HG03439 (cell line): ENCODE data around the gene DDX49.
"Not testable (repeated sequence)": the region's sequence is repeated elsewhere in the genome, so short reads cannot be mapped to it uniquely, and the experiment has no call there.

ENCODE experiments used
- ATAC-seq: cut with Tn5 transposase; IDR thresholded peaks from one replicate; pipeline ENCODE4 v1.9.1; 2021; ENCODE audit warnings: mild to moderate bottlenecking, moderate library complexity; ENCODE audit not compliant: unreplicated experiment

The DDX49 gene

DNA sequence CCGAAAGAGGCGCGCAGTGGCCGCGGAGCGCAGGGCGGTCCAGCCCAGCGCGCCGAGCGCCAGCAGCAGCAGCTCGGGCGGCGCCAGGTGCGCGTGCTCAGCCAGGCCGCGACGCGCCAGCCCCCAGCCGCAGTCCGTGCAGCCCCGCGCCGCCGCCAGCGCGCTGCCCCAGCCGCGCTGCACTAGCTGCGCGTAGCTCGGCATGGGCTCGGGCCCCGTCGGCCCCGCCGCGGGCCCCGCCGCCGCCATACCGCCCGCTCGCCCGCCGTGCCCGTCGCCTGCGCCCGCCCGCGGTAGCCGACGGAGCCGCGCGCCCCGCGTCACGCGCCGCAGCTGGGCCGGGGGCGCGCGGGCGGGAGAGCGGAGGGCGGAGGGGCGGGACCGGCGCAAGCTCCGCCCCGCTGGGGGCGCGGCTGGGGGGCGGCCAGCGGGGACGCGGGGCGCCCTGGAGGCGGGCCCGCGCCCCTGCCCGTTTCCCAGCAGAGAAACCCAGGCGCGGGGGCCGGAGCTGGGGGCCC, 23.6 kb upstream of the DDX49 start, which contains the start of gene CERS1:
Gene CERS1, minus strand, starts transcription at position 335 of the 518 bp plus-strand sequence. Its CDS starts 86 bp downstream, at position 249.
- no peak for ATAC-seq

DNA sequence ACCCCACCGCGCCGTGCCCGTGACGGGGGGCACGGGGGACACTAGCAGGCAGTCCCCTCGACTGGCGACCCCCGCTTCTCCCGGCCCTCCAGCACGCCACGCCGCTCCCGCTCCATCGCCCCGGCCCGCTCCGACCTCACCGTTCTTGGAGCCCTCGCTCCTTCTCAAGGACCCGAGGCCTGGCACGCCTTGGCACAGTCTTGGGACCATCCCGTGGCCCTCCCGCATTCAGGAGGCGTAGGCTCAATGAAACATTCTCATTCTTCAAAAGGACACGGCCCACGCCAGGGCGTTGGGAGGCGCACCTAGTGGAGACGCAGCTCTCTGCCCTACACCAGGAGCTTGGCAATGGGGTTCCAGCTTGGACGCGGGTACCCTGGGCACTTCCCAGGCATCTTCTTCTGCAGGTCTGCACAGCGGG, 23.1 kb upstream of the DDX49 start:
- ATAC-seq = no peak

DNA sequence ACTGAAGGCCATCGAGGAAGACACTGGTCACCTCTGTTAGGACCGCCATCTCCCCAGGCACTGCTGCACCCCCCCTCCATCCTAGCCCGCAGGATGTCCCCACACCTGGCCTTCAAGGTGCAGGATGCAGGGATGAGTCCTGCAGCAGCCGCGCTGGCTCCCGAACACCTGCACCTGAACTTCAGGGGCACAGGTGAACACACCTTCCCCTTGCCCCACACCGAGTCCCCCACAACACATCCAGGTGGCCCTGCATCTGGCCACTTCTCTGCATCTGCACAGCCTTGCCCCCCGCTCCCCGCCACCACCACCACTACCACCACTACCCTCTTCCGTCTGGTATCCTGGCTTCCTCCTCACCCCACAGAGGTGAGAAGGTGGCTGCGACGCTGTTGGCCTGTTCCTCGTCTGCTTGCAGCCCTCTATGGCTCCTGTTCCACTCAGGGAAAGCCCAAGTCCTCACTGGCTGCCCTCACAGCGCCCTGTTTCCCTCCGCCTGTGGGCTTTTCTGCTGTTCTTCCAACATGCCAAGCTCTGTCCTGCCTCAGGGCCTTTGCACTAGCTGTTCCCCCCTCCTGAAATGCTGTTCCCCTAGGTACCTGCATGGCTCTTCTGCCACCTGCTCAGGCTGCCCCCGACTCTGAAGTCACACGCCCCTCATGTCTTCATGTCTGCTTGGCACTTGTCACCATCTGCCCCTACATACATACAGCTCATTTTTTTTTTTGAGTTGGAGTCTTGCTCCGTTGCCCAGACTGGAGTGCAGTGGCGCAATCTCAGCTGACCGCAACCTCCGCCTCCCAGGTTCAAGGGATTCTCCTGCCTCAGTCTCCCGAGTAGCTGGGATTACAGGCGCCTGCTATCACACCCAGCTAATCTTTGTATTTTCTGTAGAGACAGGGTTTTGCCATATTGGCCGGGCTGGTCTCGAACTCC, 22.2 kb upstream of the DDX49 start:
- no peak for ATAC-seq

DNA sequence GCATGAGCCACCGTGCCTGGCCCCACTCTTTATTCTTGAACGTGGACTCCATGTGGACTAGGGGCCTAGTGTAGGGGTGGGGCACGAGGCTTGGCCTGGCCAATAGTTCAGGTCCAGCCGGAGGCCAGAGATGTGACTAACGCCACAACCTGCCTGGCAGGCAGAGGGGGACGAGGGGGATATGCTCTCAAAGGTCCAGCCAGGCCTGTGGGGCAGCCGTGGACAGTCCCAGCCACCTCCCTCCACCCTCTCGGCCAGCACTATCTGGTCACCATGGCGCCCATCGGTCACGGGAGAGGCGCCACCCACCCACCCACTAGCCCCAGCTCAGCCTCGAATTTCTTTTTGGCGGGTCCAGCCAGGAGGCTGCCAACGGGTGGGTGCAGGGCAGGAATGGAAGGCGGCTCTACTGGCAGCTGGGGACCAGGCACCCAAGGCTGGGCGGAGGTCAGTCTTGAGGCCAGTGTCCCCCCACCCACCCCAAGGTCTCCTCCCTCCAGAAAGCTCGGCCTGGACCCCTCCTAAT, 21.4 kb upstream of the DDX49 start:
- ATAC-seq = no peak

DNA sequence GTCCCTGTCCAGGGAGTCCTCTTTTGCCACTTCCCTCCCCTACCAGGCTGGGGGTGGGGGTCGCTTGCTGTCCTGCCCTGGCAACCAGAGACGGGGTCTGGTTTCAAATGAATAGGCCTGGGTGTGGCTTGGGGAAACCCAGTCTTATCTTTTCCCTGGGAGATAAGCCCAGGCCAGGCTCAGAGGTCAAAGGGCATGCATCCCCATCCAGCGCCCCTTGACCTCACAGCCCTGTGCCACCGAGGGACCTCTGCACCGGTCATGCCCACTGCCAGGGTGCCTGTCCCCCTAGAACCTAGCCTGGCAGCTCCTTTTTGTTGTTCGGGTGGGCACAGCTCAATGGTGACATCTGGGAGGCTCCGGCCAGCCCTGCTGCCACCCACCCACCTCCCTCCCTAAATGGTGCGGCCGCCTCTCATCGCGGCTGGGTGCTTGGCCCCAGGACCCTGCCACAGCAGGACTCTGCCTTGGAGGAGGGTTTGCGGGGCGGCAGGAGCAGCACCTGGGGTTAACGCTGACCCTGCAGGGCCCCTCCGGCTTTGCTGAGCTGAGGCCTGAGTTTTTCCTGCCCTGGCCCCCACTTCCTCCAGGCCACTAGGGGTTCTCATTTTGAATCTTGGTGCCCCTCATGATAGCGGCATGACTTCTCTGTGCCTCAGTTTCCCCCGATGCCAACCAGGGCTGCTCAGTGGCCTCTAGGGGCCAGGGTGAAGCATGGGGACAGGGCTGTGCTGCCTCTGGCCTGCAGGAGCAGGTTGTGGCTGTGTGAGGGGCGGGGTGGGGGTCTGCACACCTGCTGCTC, 20.7 kb upstream of the DDX49 start:
- ATAC-seq = no peak

DNA sequence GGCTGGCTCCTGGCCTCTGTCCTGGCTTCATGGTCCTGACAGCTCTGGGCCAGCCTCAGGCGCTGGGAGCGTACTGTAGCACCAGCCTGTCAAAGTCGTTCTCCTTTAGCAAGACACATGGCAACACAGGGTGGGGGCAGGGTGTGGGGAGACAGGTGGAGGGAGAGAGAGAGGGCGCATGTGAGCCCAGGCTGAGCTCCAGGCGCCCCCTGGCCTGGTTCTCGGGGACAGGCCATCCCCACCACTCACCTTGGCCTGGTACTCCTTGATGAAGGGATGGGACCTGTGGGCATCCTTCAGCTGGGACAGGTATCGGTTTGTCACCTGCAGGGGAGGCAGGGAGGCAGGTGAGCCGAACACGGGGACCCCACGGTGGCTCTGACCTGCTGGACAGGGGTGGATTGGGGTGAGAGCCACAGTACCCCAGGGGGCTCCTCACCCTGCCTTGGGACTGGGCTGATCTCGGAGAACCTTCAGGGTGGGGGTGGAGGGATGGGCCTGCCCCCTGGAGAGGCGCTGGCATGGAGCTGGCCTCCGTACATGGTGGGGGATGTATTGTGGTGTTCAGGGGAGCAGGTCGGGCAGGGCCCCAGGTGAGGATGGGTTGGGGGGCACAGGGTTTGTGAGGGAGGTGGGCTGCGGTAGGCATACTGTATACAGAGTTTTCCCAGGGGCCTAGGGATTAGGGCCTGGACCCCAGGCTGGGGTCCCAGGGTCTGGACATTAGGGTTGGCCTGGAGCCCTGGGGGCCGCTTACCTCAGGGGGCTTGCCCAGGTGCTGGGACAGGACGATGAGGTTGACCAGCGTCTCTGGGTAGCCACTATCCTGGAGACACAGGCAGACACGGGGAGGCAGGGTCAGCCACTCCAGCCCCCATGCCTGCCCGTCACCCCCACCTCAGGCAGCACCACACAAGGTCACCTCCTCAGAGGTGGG, 19.6 kb upstream of the DDX49 start:
- ATAC-seq = no peak

DNA sequence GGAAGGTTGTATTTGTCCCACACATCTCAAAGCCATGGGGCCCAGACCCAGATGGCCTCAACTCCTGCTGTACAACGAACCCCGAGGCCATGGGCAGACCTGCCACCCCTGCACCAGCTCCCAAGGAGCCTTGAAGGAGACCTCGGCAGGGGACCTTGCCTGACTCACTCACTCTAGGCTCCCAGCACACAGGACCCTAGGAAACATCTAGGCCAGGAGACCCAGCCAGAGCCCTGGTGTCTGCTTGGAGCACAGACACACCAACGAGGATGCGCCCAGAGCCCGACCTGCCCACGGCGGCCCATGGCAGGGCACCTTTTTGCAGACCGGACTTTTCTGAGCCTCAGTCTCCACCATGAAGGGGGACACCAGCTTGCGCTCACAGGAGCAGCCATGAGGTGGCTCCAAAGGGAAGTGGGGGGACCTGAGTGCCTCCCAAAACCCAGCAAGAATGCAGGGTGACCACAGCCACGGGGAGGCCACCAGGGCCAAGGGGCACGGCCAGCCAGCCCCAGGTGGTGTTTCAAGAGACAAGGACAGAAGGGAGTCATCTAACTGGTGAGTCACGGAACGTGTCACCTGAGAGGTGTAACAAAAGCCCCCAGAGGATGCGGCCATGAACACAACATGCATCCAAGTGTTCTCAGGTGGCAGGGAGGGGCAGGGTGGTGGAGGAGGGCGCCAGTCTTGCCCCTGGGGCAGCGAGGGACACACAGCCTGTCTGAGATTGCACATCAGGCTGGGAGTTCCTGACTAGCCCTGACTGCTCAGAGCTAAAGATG, 18.6 kb upstream of the DDX49 start:
- ATAC-seq = no peak

DNA sequence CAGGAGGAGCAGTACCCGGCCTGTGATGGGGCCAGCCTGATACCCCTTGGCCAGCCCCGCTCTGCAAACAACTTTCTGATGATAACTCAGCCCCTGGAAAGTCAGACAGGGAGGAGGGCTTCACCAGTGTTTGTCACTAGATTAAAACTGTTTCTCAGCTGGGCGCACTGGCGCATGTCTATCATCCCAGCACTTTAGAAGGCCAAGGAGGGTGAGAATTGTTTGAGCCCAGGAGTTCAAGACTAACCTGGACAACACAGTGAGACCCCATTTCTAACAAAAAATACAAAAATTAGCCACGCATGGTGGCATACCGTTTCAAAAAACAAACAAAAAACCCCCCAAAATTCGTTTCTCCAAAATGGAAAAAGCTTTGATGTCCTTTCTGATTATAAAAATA, 18.0 kb upstream of the DDX49 start:
- no peak for ATAC-seq

DNA sequence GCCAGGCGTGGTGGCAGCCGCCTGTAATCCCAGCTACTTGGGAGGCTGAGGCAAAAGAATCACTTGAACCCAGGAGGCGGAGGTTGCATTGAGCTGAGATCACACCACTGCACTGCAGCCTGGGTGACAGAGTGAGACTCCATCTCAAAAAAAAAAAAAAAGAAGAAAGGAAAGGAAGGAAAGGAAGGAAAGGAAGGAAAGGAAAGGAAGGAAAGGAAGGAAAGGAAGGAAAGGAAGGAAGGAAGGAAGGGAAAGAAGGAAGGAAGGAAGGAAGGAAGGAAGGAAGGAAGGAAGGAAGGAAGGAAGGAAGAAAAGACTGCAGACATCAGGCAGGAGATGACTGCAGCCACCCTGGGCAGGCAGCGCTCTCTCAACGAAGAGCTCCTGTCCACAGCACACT, 17.0 kb upstream of the DDX49 start:
- ATAC-seq = not testable (repeated sequence)

DNA sequence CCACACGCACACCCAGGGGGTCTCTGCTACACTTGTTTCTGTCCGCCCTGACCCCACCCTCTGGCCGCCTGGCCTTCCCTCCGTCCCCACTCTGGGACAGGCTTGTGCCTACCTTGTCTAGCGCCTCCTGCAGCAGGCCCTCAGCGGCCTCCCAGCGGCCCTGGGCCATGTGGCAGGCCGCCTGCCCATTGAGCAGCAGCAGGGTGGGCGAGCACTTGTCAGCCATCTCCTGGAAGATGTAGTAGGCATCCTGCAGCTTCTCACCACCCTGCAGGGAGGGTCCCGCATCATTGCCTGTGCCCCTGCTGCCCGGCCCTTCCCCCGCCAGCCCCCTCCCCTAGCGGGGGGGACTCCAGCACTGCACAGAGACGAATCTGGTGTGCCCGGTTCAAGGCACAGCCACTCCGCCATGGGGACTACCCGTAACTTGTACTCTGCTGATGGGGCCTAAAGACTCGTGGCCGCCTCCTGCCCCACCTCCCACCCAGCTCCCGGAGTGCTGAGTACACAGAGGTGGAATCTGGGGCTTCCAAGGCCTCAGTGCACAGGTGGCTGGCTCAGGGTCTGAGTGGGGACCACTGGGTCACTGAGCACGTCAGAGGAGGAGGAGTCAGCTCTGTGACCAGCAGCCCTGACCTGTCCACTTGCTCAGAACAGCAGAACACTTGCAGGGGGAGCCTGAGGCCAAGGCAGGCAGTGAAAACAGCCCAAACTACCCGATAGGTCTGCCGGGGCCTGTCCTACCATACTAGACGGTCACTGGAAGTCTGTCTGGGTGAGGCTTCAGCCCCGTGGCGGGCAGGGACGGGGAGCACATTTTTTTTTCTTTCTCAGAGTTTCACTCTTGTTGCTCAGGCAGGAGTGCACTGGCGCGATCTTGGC, 16.1 kb upstream of the DDX49 start:
- no peak for ATAC-seq

DNA sequence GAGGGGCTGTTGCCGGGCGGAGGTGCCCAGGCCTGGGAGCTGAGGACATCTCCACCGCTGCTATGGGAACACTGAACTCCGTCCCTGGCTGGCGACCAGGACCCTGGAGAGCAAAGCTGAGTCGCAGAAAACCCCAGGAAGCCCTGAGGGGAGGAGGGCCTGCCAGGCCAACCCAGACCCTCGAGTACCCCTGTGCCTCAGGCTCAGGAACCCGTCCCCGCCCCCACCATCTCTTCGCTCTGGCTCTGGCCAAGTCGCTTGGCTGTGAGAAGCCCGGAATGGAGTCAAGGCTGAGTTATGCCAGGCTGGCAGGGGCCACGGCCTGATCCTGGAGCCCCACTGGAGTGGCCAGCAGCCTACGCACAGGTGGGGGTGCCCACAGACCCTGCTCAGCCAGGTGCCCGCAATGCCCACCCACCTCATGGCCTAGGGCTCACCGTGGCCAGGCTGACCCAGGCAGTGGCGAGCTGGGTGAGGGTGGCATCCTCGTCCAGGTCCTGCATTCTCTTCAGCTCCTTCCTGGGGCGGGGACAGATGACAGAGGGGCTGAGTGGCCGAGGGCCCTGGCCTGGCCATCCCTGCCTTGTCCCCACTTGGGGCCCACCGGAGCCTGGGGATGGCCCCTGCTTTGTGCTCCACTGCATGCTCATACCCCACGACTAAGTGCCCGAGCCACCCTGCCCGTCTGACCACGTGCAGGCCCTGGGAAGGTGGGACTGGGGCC, 15.0 kb upstream of the DDX49 start:
- ATAC-seq = no peak

DNA sequence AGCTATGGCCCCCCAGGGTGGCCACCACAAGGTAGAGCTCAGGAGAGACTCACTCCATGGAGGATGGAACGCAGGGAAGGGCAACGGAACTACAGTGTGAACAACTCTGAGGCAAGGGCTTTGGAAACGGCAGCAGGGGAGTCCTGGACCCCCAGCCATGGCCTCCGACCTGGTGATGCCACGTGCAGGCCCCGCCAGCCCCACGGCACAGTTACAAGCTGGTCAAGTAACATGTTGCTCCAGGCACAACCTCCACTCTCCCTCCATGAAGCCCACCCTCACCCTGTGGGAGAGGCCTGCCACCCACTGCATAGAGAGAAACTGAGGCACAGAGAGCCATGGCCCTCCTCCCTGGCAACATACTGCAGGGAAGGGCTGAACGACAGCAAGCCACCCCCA, 14.5 kb upstream of the DDX49 start:
- ATAC-seq = no peak

DNA sequence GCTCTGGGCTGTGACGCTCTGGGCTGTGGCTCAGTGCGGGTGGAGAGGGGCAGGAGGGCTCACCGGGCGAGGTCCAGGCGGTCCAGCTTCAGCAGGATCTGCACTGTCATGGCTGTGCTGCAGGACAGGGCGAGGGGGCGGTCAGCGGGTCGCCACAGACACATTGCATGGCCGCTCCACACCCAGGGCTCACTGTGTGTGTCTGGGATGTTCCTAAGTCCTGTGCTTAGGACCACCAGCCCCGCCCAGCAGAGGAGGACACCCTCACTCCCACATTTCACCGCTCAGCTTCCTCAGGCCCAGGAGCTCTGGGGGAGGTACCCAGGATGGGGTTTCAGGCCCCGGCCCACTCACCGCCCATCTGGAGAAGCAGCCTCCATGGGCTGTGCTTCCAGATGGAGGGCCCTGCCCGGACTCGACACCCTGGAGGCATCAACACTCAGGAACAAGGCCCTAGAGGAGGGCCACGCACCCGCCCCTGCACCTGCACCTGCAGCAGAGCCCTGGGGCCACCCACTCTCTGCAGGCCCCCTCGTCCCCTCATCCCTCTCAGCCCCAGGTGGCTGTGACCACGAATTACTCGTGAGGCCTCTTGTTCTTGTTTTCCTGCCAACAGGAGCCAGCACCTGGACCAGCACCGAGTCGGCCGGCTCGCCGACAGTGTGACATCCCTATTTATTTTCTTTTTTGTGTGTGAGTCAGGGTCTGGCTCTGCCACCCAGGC, 13.8 kb upstream of the DDX49 start:
- ATAC-seq = no peak

DNA sequence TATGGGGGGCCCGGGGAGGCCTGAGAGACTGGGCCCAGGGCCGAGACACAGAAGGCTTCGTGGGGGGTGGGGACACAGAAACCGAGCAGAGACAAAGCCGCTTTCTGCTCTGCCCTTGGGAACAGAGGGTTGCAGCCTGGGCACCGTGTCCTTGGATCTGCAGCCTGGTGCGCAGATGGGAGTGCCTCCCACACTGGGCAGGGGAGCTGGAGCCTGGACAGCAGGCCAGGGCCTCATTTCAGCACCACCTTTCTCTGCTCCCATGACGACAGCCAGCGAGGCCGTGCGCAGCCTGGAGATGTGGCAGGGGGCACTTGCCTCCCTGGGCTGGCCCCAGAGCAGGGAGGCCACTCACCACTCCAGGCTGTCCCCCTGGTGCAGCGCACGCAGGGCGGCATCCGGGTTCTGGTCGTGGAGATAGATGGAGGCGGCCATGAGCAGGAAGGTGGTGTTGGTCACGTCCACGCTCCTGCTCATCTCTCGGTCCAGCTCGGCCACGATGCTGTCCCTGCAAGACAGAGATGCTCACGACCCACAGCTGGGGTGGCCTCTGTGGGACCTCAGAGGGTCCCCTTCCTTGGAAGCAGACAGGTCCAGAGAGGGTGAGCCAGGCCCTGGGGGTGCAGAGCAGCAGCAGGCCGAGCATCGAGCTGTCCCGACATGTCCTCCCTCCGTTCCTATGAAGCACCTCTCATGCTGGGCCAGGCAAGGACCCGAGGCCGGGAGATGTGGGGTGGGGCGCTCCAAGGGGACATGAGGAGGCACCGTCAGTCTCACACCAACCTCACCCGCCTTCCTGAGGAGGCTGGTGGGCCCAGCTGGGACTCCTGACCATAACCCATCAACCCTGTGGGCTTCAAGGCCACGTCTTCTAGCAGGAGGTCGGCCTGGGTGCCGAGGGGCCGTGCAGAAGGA, 12.7 kb upstream of the DDX49 start:
- ATAC-seq = no peak

DNA sequence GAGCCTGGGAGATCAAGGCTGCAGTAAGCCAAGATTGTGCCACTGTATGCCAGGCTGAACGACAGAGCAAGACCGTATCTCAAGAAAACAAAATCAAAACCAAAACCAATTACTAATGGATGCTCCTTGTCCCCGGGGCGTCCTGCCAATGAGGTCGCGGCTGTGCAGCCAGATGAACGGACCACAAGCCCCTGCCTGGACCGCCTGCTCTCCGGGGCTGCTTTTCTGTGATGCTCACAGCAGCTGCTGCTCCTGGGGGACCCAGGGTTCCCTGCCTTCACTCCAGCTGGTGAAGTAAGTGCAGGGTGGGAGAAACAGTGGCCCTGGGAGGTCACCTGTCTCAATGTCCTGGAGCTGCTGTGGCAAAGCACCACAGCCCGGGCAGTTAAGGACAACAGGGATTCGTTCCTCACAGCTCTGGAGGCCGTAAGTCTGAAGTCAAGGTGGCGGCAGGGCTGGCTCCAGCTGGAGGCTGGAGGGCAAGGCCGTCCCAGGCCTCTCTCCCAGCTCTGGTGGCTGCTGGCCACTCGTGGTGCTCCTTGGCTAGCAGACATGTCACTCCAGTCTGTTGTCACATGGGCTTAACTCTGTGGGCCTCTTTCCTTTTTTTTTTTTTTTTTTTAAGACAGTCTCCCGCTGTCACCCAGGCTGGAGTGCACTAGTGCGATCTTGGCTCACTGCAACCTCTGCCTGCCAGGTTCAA, 10.4 kb upstream of the DDX49 start:
- no peak for ATAC-seq

DNA sequence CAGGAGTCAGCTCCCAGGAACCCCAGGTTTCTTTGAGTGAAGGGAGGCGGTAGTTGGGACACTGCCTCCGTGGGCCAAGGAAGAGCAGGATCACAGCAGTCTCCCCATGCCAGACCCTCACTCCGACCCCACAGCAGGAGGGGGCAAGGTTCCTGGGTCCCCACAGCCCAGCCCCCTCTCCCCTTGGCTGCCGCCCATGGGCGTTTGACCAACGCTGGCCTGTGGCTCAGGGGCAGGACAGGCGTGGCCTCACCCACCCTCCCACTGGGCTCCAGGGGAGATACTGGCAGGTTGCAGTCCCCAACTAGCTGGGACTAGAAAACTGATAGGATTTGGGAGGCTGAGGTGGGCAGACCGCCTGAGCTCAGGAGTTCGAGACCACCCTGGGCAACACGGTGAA, 9.5 kb upstream of the DDX49 start:
- ATAC-seq = no peak
